ENCODE results near the gene PDZK1. TPM values are rescaled to one million over a fixed set of nuclear protein-coding genes. Genes with fewer than 3 reads are reported as not detected.
"Not testable (repeated sequence)": the region's sequence is repeated elsewhere in the genome, so short reads cannot be mapped to it uniquely, and the experiment has no call there.

PDZK1 gene
- total RNA-seq, 1 experiment from 2014 or later, result 4.1 TPM

DNA sequence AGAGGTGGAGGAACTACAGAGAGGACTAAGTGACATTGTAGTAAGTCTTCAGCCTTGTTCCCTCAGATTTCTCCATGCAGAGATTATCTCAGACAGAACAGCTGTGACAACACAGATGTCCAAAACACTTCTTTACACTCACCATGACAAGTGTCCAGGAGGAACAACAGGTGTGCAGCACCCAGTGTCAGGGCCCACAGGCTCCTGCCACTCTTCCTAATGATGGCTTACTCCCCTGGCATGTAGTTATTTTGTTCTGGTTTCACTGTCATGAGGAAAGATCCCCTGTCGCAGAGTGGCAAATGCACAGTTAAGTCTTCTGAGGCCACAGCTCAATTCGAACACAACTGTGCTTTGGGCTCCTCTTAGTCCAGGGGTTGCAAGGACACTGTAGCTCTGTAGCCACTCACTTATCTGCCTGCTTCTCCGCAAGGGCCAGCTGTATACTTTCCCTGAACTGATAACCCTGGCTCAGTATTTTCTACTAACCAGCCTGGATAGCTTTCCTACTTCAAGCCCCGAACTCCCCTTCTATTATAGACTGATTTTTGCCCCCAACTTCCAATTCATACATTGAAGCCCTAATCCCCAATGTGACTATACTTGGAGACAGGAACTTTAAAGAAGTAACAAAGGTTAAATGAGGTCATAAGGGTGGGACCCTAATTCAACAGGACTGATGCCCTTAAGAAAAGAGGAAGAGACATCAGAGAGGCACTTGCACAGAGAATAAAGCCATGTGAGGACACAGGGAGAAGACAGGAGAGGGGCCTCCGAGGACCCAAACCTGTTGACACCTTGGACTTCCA, 11.1 kb downstream of the PDZK1 start:
- no peaks in the 10 kb centered on the region; the same call in 1 of the 2 replicates for H3K27me3 ChIP-seq (ENCODE audit: control insufficient read depth, insufficient read depth, low read length)
- DNase-seq, result no peak
- no peaks in the 10 kb centered on the region for H3K36me3 ChIP-seq (replicated peaks; ENCODE audit: control insufficient read depth, insufficient read depth, low read length)

GRCh38 chr1:145692785-145693443, 14.3 kb downstream of the PDZK1 start:
- no peaks in the 10 kb centered on the region for H3K27me3 ChIP-seq (ENCODE audit: control insufficient read depth, insufficient read depth, low read length)
- H3K36me3 ChIP-seq (replicated peaks; ENCODE audit: control insufficient read depth, insufficient read depth, low read length), result no peaks in the 10 kb centered on the region
- H3K4me3 ChIP-seq (ENCODE audit: insufficient read depth, low read depth, low read length), result no peak overlapping the region
- DNase-seq, result no peak

More for the DNA sequence above, 11.1 kb downstream of the PDZK1 start:
- H3K4me3 ChIP-seq (ENCODE audit: insufficient read depth, low read depth, low read length), result no peak overlapping the region

GRCh38 chr1:145690587-145691558, 16.3 kb downstream of the PDZK1 start:
- DNase-seq, result peak; percentile 30
- Histone ChIP-seq H3K4me3 (ENCODE audit: insufficient read depth, low read depth, low read length) (no peak overlapping the region), H3K27me3 (ENCODE audit: control insufficient read depth, insufficient read depth, low read length) (no peaks in the 10 kb centered on the region)

GRCh38 chr1:145689922-145690321, 17.2 kb downstream of the PDZK1 start:
- H3K36me3 ChIP-seq (replicated peaks; ENCODE audit: control insufficient read depth, insufficient read depth, low read length), result no peaks in the 10 kb centered on the region
- H3K27me3 ChIP-seq (ENCODE audit: control insufficient read depth, insufficient read depth, low read length), result no peaks in the 10 kb centered on the region
- no peak for DNase-seq

More at GRCh38 chr1:145690587-145691558, 16.3 kb downstream of the PDZK1 start:
- no peaks in the 10 kb centered on the region for H3K36me3 ChIP-seq (replicated peaks; ENCODE audit: control insufficient read depth, insufficient read depth, low read length)

DNA sequence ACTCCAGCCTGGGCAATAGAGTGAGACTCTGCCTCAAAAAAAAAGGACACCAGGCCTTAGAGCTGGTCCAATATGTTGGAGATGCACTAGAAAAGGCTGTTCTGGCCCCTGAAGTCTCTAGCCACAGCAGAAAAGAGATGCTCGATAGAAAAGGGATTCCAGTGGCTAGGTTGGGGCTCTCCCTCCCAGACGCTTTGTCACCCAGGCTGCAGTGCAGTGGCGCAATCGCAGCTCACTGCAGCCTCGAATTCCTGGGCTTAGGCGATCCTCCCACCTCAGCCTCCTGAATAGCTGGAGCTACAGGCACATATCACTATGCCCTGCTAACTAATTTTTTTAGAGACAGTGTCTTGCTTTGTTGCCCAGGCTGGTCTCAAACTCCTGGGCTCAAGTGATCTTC, 18.2 kb downstream of the PDZK1 start:
- no peak overlapping the region for H3K4me3 ChIP-seq (ENCODE audit: insufficient read depth, low read depth, low read length)
- H3K27me3 ChIP-seq (ENCODE audit: control insufficient read depth, insufficient read depth, low read length), result no peaks in the 10 kb centered on the region
- no peak for DNase-seq
- H3K36me3 ChIP-seq (replicated peaks; ENCODE audit: control insufficient read depth, insufficient read depth, low read length), result no peaks in the 10 kb centered on the region

More at GRCh38 chr1:145689922-145690321, 17.2 kb downstream of the PDZK1 start:
- H3K4me3 ChIP-seq (ENCODE audit: insufficient read depth, low read depth, low read length), result no peak overlapping the region

GRCh38 chr1:145688328-145688727, 18.8 kb downstream of the PDZK1 start:
- H3K27me3 ChIP-seq (ENCODE audit: control insufficient read depth, insufficient read depth, low read length), result no peaks in the 10 kb centered on the region
- H3K36me3 ChIP-seq (replicated peaks; ENCODE audit: control insufficient read depth, insufficient read depth, low read length), result no peaks in the 10 kb centered on the region
- DNase-seq, result peak; percentile 26
- H3K4me3 ChIP-seq (ENCODE audit: insufficient read depth, low read depth, low read length), result no peak overlapping the region

DNA sequence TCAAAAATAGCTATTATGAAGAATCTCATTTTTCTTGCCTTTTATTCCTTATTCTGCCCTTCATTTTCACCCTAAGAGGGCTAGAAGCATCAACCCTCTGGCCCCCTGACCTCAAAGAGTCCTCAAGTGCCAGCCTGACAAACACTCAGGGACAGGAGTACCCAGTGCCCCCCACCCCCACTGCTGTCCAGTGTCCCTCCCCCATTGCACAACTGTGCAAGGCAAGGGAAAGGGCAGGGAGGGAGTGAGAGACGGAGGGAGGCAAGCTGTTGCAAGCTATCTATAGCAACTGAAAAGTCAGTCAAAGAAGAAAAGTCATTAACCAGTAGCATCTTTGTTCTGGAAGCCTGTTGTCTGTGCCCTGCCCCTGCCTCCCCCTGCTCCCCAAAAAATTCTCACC, 21.1 kb downstream of the PDZK1 start:
- not testable (repeated sequence) for H3K36me3 ChIP-seq (replicated peaks; ENCODE audit: control insufficient read depth, insufficient read depth, low read length); H3K4me3 ChIP-seq (ENCODE audit: insufficient read depth, low read depth, low read length); H3K27me3 ChIP-seq (ENCODE audit: control insufficient read depth, insufficient read depth, low read length); DNase-seq

DNA sequence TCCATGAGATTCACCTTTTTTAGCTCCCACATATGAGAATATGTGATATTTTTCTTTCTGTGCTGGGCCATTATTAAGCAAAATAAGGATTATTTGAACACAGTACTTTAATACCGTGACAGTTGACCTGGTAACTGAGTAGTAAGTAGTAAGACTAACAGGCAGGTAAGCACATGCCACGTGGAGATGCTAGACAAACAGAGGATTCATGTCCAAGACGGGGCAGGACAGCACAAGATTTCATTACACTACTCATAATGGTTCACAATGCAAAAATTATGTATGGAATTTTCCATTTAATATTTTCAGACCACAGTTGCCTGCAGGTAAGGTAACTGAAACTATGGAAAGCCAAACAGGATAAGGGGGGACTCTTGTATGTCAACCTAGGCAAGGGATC, 22.3 kb downstream of the PDZK1 start:
- not testable (repeated sequence) for DNase-seq; H3K36me3 ChIP-seq (replicated peaks; ENCODE audit: control insufficient read depth, insufficient read depth, low read length); H3K4me3 ChIP-seq (ENCODE audit: insufficient read depth, low read depth, low read length); H3K27me3 ChIP-seq (ENCODE audit: control insufficient read depth, insufficient read depth, low read length)

GRCh38 chr1:145673217-145673616, 34.0 kb downstream of the PDZK1 start:
- not testable (repeated sequence) for H3K36me3 ChIP-seq (replicated peaks; ENCODE audit: control insufficient read depth, insufficient read depth, low read length); DNase-seq; H3K4me3 ChIP-seq (ENCODE audit: insufficient read depth, low read depth, low read length); H3K27me3 ChIP-seq (ENCODE audit: control insufficient read depth, insufficient read depth, low read length)

DNA sequence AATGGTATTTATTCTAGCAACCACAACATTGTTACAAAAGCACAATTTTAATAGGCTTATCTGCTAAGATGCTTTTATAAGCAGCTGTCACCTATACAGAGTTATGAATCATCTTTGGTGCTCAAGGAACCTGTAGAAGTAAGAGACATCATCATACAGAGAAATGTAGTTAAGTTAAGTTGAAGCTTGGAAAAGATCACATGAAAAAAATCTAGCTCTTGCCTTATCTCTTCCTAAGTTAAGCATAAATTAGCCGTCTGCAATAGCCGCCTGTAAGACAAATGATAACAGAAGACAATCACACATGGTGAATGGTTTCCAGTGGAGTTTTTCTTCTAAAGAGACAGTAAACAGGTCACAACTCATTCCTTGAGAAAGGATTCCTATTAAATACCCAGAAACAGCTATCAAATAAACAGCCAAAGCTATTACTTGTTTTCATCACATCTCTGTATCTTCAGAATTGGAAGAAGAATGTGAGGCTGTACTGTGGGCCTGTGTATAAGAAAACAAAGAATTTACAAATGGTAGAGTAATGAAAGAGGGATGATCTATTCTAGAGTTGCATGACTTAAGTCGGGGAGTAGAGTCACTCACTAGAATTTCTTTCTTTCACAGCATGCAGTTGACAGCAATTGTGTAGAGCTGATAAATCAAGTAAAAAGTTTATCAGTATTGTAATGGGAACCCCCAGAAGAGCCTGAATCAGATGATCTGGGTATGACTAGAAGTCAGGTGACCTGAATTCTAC, 36.0 kb downstream of the PDZK1 start:
- not testable (repeated sequence) for H3K36me3 ChIP-seq (replicated peaks; ENCODE audit: control insufficient read depth, insufficient read depth, low read length); H3K27me3 ChIP-seq (ENCODE audit: control insufficient read depth, insufficient read depth, low read length); H3K4me3 ChIP-seq (ENCODE audit: insufficient read depth, low read depth, low read length); DNase-seq

GRCh38 chr1:145665015-145665414, 42.2 kb downstream of the PDZK1 start:
- H3K27me3 ChIP-seq (ENCODE audit: control insufficient read depth, insufficient read depth, low read length); H3K4me3 ChIP-seq (ENCODE audit: insufficient read depth, low read depth, low read length); H3K36me3 ChIP-seq (replicated peaks; ENCODE audit: control insufficient read depth, insufficient read depth, low read length); DNase-seq: not testable (repeated sequence)

GRCh38 chr1:145662502-145662901, 44.7 kb downstream of the PDZK1 start:
- H3K36me3 ChIP-seq (replicated peaks; ENCODE audit: control insufficient read depth, insufficient read depth, low read length); DNase-seq; H3K27me3 ChIP-seq (ENCODE audit: control insufficient read depth, insufficient read depth, low read length); H3K4me3 ChIP-seq (ENCODE audit: insufficient read depth, low read depth, low read length): not testable (repeated sequence)

DNA sequence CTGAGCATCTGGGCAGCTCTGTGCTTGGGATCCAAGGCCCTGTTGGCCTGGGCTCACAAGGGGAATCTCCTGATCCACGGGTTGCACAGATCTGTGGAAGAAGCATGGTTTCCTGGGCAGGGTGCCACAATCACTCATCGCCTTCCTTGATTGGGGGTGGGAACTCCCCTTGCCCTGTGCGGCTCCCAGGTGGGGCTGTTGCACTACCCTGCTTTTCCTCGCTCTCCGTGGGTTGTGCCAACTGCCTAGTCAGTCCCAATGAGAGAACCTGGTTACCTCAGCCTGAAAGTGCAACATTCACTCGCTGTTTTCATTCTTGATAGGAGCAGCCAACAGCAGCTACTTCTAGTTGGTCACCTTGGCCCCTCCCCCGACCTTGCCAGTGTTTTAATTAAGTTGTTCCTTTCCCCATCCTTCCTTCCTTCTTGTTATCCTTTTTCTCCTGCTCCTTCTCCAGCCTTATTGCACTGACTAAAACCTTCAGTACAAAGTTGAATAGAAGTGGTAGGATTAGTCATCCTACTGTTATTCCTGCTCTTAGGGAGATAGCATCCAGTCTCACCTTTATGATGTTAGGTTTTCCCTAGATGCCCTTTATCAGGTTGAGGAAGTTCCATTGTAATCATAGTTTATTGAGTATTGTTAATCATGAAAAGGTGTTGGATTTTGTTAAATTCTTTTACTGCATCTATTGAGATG, 50.8 kb downstream of the PDZK1 start:
- not testable (repeated sequence) for H3K36me3 ChIP-seq (replicated peaks; ENCODE audit: control insufficient read depth, insufficient read depth, low read length); H3K27me3 ChIP-seq (ENCODE audit: control insufficient read depth, insufficient read depth, low read length); H3K4me3 ChIP-seq (ENCODE audit: insufficient read depth, low read depth, low read length); DNase-seq

All from H7 (cell line).